ENCODE measurements around the gene ZFYVE19.

DNA sequence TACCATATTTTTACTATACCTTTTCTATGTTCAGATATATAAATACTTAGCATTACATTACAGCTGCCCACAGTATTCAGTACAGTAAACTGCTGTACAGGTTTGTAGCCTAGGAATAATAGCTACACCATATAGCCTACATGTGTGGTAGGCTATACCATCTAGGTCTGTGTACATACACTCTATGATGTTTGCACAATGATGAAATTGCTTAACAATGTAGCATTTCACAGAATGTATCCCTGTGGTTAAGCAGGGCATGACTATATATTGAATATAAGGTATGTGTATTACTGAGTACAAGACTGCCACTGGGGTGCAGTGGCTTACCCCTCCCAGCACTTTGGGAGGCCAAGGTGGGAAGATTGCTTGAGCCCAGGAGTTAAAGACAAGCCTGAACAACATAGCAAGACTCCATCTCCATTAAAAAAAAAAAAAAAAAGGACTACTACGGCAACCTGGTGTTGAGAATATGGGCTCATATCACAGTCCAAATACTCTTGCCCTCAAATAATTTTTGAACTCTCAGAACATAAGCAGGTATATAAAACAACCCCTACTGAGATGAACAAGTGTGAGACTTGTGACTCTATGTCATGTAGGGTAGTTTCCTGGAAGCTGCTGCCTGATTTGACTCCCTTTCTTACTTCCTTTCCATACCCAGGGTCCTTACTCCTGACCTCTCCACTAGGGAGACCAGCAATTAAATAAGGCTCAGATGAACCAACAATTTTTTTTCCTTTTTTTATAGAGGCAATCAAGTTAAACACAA is 16.9 kb downstream of the ZFYVE19 start:
- no peak for TF ChIP-seq CTCF (IDR thresholded peaks at IDR 0.05; ENCODE audit: low read depth, low read length)
- TF ChIP-seq EZH2phosphoT487 (IDR thresholded peaks at IDR 0.05; ENCODE audit: low read depth), result no peak

Measured in OCI-LY3 (cell line).